GM12878 (cell line): ENCODE measurements around the gene PPRC1. TPM values are rescaled to one million over a fixed set of nuclear protein-coding genes. Genes with fewer than 3 reads are reported as not detected.

Experiments
- ATAC-seq: fragments of 200-7000 bp; cut with Tn5 transposase; 3 replicates; pipeline ENCODE4 v1.9.1; 2020; ENCODE audit warnings: mild to moderate bottlenecking, moderate library complexity
- BruUV-seq: library from RNA; stranded (reverse); fragments of 400-500 nt; replicated peaks from 2 replicates; lab custom pipeline; 2021; lab: Mats Ljungman, UMichigan
- CTCF ChIA-PET: fragments of 300-600 bp; sonication (Branson Sonifier 250); formaldehyde crosslinking; extraction: SDS; loops from one replicate; lab custom pipeline; 2021; ENCODE audit warnings: inconsistent platforms; lab: Yijun Ruan, JAX
- POLR2A ChIA-PET: fragments of 350-600 bp; formaldehyde crosslinking; extraction: SDS; loops from one replicate; lab custom pipeline; 2021; ENCODE audit warnings: inconsistent platforms; lab: Charles Lee
- RAD21 ChIA-PET: fragments of 300-600 bp; sonication (Branson Sonifier 250); formaldehyde crosslinking; loops from one replicate; lab custom pipeline; 2023; ENCODE audit warnings: antibody characterized with exemption; ENCODE audit not compliant: unreplicated experiment; lab: Charles Lee
- SMC1A ChIA-PET: fragments of 300-600 bp; sonication (Branson Sonifier 250); formaldehyde crosslinking; loops from one replicate; lab custom pipeline; 2023; ENCODE audit not compliant: unreplicated experiment, uncharacterized antibody; lab: Charles Lee
- DNase-seq: peaks from one replicate; pipeline ENCODE4 v3.0.0-alpha.2; 2011; ENCODE audit warnings: low read depth, low spot score
- FAIRE-seq: peaks from 3 replicates; lab custom pipeline; 2011; peaks lifted over from hg19 to GRCh38; lab: Jason Lieb, UNC
- H2AFZ ChIP-seq: 2 replicates; pipeline ENCODE4 v1.6.0; 2011; ENCODE audit warnings: low read depth, low read length, control low read depth; ENCODE audit not compliant: control insufficient read depth
- H3K27ac ChIP-seq: 2 replicates; pipeline ENCODE4 v1.5.1; 2011; ENCODE audit warnings: control low read depth; ENCODE audit not compliant: control insufficient read depth, insufficient read depth
- H3K27me3 ChIP-seq, 2 experiments: replicated peaks in 1 of 2; 2 replicates each; pipeline versions ENCODE4 v1.6.0 to v1.6.1; 2011; ENCODE audit warnings: low read length in 1 of 2; ENCODE audit not compliant: control insufficient read depth in 2 of 2, insufficient read depth in 2 of 2
- H3K36me3 ChIP-seq, 2 experiments: 2 replicates each; pipeline ENCODE4 v1.5.1; 2011; ENCODE audit warnings: low read length in 1 of 2; ENCODE audit not compliant: control insufficient read depth in 2 of 2, insufficient read depth in 2 of 2
- H3K4me1 ChIP-seq: 2 replicates; pipeline ENCODE4 v1.6.1; 2011; ENCODE audit warnings: mild to moderate bottlenecking, low read length, moderate library complexity, mixed read lengths; ENCODE audit not compliant: control insufficient read depth, insufficient read depth
- H3K4me2 ChIP-seq: 2 replicates; pipeline ENCODE4 v1.6.0; 2011; ENCODE audit warnings: control low read depth; ENCODE audit not compliant: control insufficient read depth, insufficient read depth
- H3K4me3 ChIP-seq: fragments of 200-600 bp; sonication (generic); 2 replicates; pipeline ENCODE4 v1.5.1; 2016
- H3K79me2 ChIP-seq: 2 replicates; pipeline ENCODE4 v1.6.0; 2011; ENCODE audit warnings: low read length; ENCODE audit not compliant: control insufficient read depth, insufficient read depth
- H3K9ac ChIP-seq: 2 replicates; pipeline ENCODE4 v1.8.0; 2011; ENCODE audit warnings: low read length, control low read depth, mixed read lengths; ENCODE audit not compliant: control insufficient read depth, insufficient read depth
- H3K9me3 ChIP-seq: replicated peaks from 3 replicates; pipeline ENCODE4 v1.5.1; 2011; ENCODE audit warnings: mild to moderate bottlenecking, low read length; ENCODE audit not compliant: control insufficient read depth, insufficient read depth
- H4K20me1 ChIP-seq: 2 replicates; pipeline ENCODE4 v1.6.0; 2011; ENCODE audit not compliant: control insufficient read depth, insufficient read depth
- ATF3 ChIP-seq: IDR thresholded peaks from 2 replicates; pipeline ENCODE4 v1.6.1; 2011; ENCODE audit warnings: low read depth, mild to moderate bottlenecking, low read length, moderate library complexity, borderline replicate concordance; ENCODE audit errors: extremely low read depth
- EGR1 ChIP-seq, 2 experiments: IDR thresholded peaks; 1 replicate in 1 of 2; 2 replicates in 1 of 2; pipeline ENCODE4 v1.6.1; 2011 to 2012; ENCODE audit warnings: low read depth in 2 of 2, low read length in 2 of 2, borderline replicate concordance in 1 of 2, mild to moderate bottlenecking in 1 of 2, moderate library complexity in 1 of 2
- JUND ChIP-seq: IDR thresholded peaks from 2 replicates; pipeline ENCODE4 v1.6.1; 2012; ENCODE audit warnings: low read depth, mild to moderate bottlenecking, low read length, improper control_type of control experiment, moderate library complexity
- LARP7 ChIP-seq: fragments of 450-650 bp; IDR thresholded peaks from 2 replicates; pipeline ENCODE4 v1.6.1; 2017; ENCODE audit warnings: mild to moderate bottlenecking
- MYB ChIP-seq: fragments of 150-350 bp; IDR thresholded peaks from 2 replicates; pipeline ENCODE4 v1.6.1; 2014; ENCODE audit warnings: mild to moderate bottlenecking, low read depth, low read length, borderline replicate concordance
- POLR2A ChIP-seq: IDR thresholded peaks from 2 replicates; pipeline ENCODE4 v1.6.1; 2011; ENCODE audit warnings: low read depth, mild to moderate bottlenecking, low read length
- POLR2AphosphoS2 ChIP-seq: IDR thresholded peaks from 2 replicates; pipeline ENCODE4 v1.6.1; 2011; ENCODE audit warnings: low read depth, mild to moderate bottlenecking, low read length, improper control_type of control experiment, moderate library complexity
- RB1 ChIP-seq: fragments of 450-650 bp; formaldehyde crosslinking; IDR thresholded peaks from 2 replicates; pipeline ENCODE4 v1.6.1; 2017; ENCODE audit warnings: mild to moderate bottlenecking, borderline replicate concordance
- TCF12 ChIP-seq: IDR thresholded peaks from 2 replicates; pipeline ENCODE4 v1.6.1; 2011; ENCODE audit warnings: low read depth, mild to moderate bottlenecking, low read length
- WRNIP1 ChIP-seq: IDR thresholded peaks from 2 replicates; pipeline ENCODE4 v1.6.1; 2011; ENCODE audit warnings: low read depth, low read length, improper control_type of control experiment, borderline replicate concordance
- WGBS: methylation state at CpG from one replicate; pipeline ENCODE4 v1.1.6; 2016; ENCODE audit warnings: low lambda C conversion rate; ENCODE audit not compliant: insufficient replicate concordance, insufficient coverage; ENCODE audit errors: missing lambda C conversion rate; 5-methylcytosine and 5-hydroxymethylcytosine counted together
- in situ Hi-C: fragments of 300-500 bp; cut with MboI; formaldehyde crosslinking; loops from 9 replicates; pipeline ENCODE4 v1.14.3; 2018; ENCODE audit warnings: mixed read lengths
- intact Hi-C: fragments of 100-400 bp; cut with micrococcal nuclease; formaldehyde crosslinking; loops from one replicate; pipeline ENCODE4 v1.14.2; 2022; ENCODE audit not compliant: unreplicated experiment
- polyA plus RNA-seq, 11 experiments: library from polyadenylated mRNA; depleted of rRNA in 4 of 11; unstranded in 6 of 11; stranded (reverse) in 5 of 11; fragments of >200 nt; fragmentation: Nextera tagmentation in 4 of 11; fragmentation: Illumina TruSeq in 1 of 11; extraction: Ambion mirVana in 4 of 11; extraction: Trizol in 1 of 11; gene quantifications; 1 replicate in 1 of 11; 2 replicates in 10 of 11; pipeline versions ENCODE4 v1.2.1 to v1.2.3, GENCODE V29; 2011 to 2016; ENCODE audit warnings: inconsistent platforms in 2 of 11, missing spikeins in 2 of 11, low read depth in 1 of 11
- total RNA-seq, 4 experiments: library from RNA; depleted of rRNA in 3 of 4; stranded (reverse); fragments of >200 nt in 3 of 4; fragmentation: Illumina TruSeq in 1 of 4; extraction: Trizol in 1 of 4; gene quantifications; 2 replicates each; pipeline versions ENCODE4 v1.2.1 to v1.2.3, GENCODE V29; 2013 to 2021

The PPRC1 gene
- total and polyA plus RNA-seq, 10 of the 15 experiments (the other 5 are each of a cell fraction or from before 2014, with no cell fraction given) = 13.1 to 69.8 (median 32.4) TPM

- ChIA-PET POLR2A (interaction anchor here (0.6 to 1.4 kb wide), 2 partner anchors 16 to 615 kb away, joined by 4 to 11 read pairs; no protein-coding TSS in a partner anchor), RAD21 (no interaction called here), SMC1A (interaction anchor here (1.1 to 1.9 kb wide), 6 partner anchors 14 to 163 kb away, joined by 3 to 7 read pairs (median 4); no protein-coding TSS in a partner anchor), CTCF (interaction anchor here (0.9 to 6.6 kb wide), 5 partner anchors 19 to 163 kb away, joined by 3 to 61 read pairs (median 7); no protein-coding TSS in a partner anchor)
- peak overlapping the region; percentile 22; the same call in 1 of the 2 replicates for H3K27ac ChIP-seq
- H3K36me3 ChIP-seq = no peaks in the 10 kb centered on the region
- DNase-seq (no peak), FAIRE-seq (no peak), ATAC-seq (peak; percentile 47)
- BruUV-seq = no TSS peak
- H4K20me1 ChIP-seq = no peaks in the 10 kb centered on the region
- 42% methylated on average over 3 of the region's 3 CpGs for WGBS
- in situ Hi-C loops = no loop called here
- intact Hi-C loops = no loop called here
- H3K9me3 ChIP-seq = peaks cover 10% of the 10 kb centered on the region; the same call in 2 of the 3 replicates
- peaks cover 11% of the 10 kb centered on the region for H3K4me1 ChIP-seq
- H3K27me3 ChIP-seq = no peaks in the 10 kb centered on the region
- H3K9ac ChIP-seq = no peak overlapping the region
- no peak overlapping the region for H3K4me3 ChIP-seq
- peak overlapping the region; percentile 54 for H2AFZ ChIP-seq
- no peak for TF ChIP-seq TCF12
- TF ChIP-seq RB1 = no peak
- TF ChIP-seq EGR1 (IDR thresholded peaks at IDR 0.05; ENCODE audit: borderline replicate concordance in 1 of 2, low read depth in 2 of 2, low read length in 2 of 2) = no peak
- TF ChIP-seq POLR2AphosphoS2 = no peak
- TF ChIP-seq WRNIP1 = no peak
- no peak for TF ChIP-seq JUND
- TF ChIP-seq MYB = no peak
- no peak for TF ChIP-seq ATF3
- no peak for TF ChIP-seq LARP7
- no peak for TF ChIP-seq POLR2A
- peak overlapping the region; percentile 60; the same call in 1 of the 2 replicates for H3K4me2 ChIP-seq
- H3K79me2 ChIP-seq = no peaks in the 10 kb centered on the region
Measured at GRCh38 chr10:102188298-102188940, 55.6 kb downstream of the PPRC1 start.
